Transverse colon (tissue), 4 donors: ENCODE measurements around the gene AXIN1. TPM values are rescaled to one million over a fixed set of nuclear protein-coding genes. Genes with fewer than 3 reads are reported as not detected.
"Not testable (repeated sequence)": the region's sequence is repeated elsewhere in the genome, so short reads cannot be mapped to it uniquely, and the experiment has no call there.

Experiments used
- DNase-seq: peaks from one replicate; pipeline ENCODE4 v3.0.0-alpha.2; 2019
- H3K27ac ChIP-seq, 4 donors: fragments of 200-600 bp; sonication (generic); 2 replicates each; pipeline ENCODE4 v1.5.1; 2016 to 2018; ENCODE audit warnings: inconsistent platforms in 4 of 4
- H3K27me3 ChIP-seq: fragments of 200-600 bp; sonication (generic); 2 replicates; pipeline ENCODE4 v1.5.1; 2017; ENCODE audit warnings: inconsistent platforms
- H3K36me3 ChIP-seq, 4 donors: fragments of 200-600 bp; sonication (generic); 2 replicates each; pipeline ENCODE4 v1.5.1; 2017 to 2019; ENCODE audit warnings: inconsistent platforms in 4 of 4
- H3K4me1 ChIP-seq, 4 donors: fragments of 200-600 bp; sonication (generic); 2 replicates each; pipeline ENCODE4 v1.5.1; 2017 to 2020; ENCODE audit warnings: inconsistent platforms in 4 of 4
- H3K4me3 ChIP-seq, 4 donors: fragments of 200-600 bp; sonication (generic); 1 replicate in 1 of 4; 2 replicates in 3 of 4; pipeline versions ENCODE4 v1.5.1 to v1.6.1; 2017 to 2019; ENCODE audit warnings: inconsistent platforms in 4 of 4
- H3K9me3 ChIP-seq, 2 donors: fragments of 200-600 bp; sonication (generic); 2 replicates each; pipeline ENCODE4 v1.5.1; 2017 to 2019; ENCODE audit warnings: inconsistent platforms in 2 of 2
- CTCF ChIP-seq, 5 experiments: fragments of 200-600 bp in 3 of 5; fragments of 450-650 bp in 2 of 5; sonication (generic) in 3 of 5; IDR thresholded peaks; 1 replicate in 2 of 5; 2 replicates in 3 of 5; pipeline ENCODE4 v1.5.1; 2016 to 2017; ENCODE audit warnings: antibody characterized with exemption in 5 of 5, inconsistent platforms in 3 of 5, mild to moderate bottlenecking in 2 of 5, moderate library complexity in 1 of 5
- EP300 ChIP-seq: sonication (generic); formaldehyde crosslinking; IDR thresholded peaks from one replicate; pipeline ENCODE4 v1.6.1; 2017; ENCODE audit warnings: antibody characterized with exemption, low read depth
- POLR2A ChIP-seq: fragments of 450-650 bp; IDR thresholded peaks from one replicate; pipeline ENCODE4 v1.6.1; 2016; ENCODE audit warnings: antibody characterized with exemption, mild to moderate bottlenecking, moderate library complexity
- POLR2AphosphoS5 ChIP-seq, 3 donors: sonication (generic); formaldehyde crosslinking; IDR thresholded peaks; one replicate each; pipeline ENCODE4 v1.6.1; 2016; ENCODE audit warnings: antibody characterized with exemption in 3 of 3
- WGBS, 2 donors: methylation state at CpG; one replicate each; pipeline ENCODE4 v1.1.5; 2018; ENCODE audit warnings: low coverage in 1 of 2; 5-methylcytosine and 5-hydroxymethylcytosine counted together
- in situ Hi-C, 4 donors: fragments of 200-750 bp; cut with MboI; loops; one replicate each; pipeline versions ENCODE4 v1.15.0 to v1.15.1; 2017; ENCODE audit warnings: low sequenced_read_pairs in 3 of 4, low pct_ligation_motif_present in 1 of 4, low pct_unique_long_range_greater_than_20kb in 1 of 4
- intact Hi-C: fragments of 100-400 bp; cut with DNase I; formaldehyde crosslinking; loops from one replicate; pipeline ENCODE4 v1.15.1; 2023; ENCODE audit warnings: low total_unique reads
- total RNA-seq, 4 donors: library from RNA; depleted of rRNA; stranded (reverse); fragments of >200 nt; gene quantifications; one replicate each; pipeline ENCODE4 v1.1.0, GENCODE V29; 2016

Gene AXIN1
- total RNA-seq, 4 donors from 2014 or later: 41.4 to 73.7 (median 58.7) TPM

- DNase-seq: no peak
- no peaks in the 10 kb centered on the region for H3K9me3 ChIP-seq
- in situ Hi-C loops (no loop called here), intact Hi-C loops (no loop called here)
- H3K27ac ChIP-seq: no peak overlapping the region
- WGBS, 2 donors: 85% methylated on average over 21 of the region's 34 CpGs; no CpG with 5 or more reads in 1 of the 2 donors
- TF ChIP-seq CTCF (IDR thresholded peaks at IDR 0.05) (no peak), EP300 (no peak), POLR2AphosphoS5 (IDR thresholded peaks at IDR 0.05) (no peak), POLR2A (no peak)
- no peak overlapping the region for H3K4me3 ChIP-seq
- H3K36me3 ChIP-seq: no peaks in the 10 kb centered on the region
- peaks cover 15% of the 10 kb centered on the region for H3K27me3 ChIP-seq
- H3K4me1 ChIP-seq: peaks cover 5 to 28% (median 20%) of the 10 kb centered on the region in 4 donors
Measured at GRCh38 chr16:270381-271255, 81.9 kb downstream of the AXIN1 start.

GRCh38 chr16:269061-269796, 83.3 kb downstream of the AXIN1 start:
- DNase-seq: no peak
- H3K27ac ChIP-seq: no peak overlapping the region
- in situ Hi-C loops: no loop called here

GRCh38 chr16:268141-269053, 84.1 kb downstream of the AXIN1 start:
- 49 to 83% methylated on average over 2 to 40 of the region's 40 CpGs for WGBS, 2 donors
- no peak overlapping the region for H3K4me3 ChIP-seq
- peaks cover 0 to 13% (median 6%) of the 10 kb centered on the region in 4 donors for H3K4me1 ChIP-seq
- in situ Hi-C loops: no loop called here
- H3K36me3 ChIP-seq: no peaks in the 10 kb centered on the region
- no peaks in the 10 kb centered on the region for H3K9me3 ChIP-seq
- no peaks in the 10 kb centered on the region for H3K27me3 ChIP-seq
- H3K27ac ChIP-seq: peak overlapping the region in 3 of 4 donors; percentile 50 to 66 (median 59)
- intact Hi-C loops: loop anchor here (1.0 kb wide), 1 partner anchor 20 kb away; no protein-coding TSS in a partner anchor
- TF ChIP-seq EP300 (no peak), CTCF (IDR thresholded peaks at IDR 0.05) (no peak), POLR2AphosphoS5 (IDR thresholded peaks at IDR 0.05) (peak in 1 of 3 donors; percentile 12), POLR2A (peak; percentile 55)
- peak; percentile 77 for DNase-seq

More at GRCh38 chr16:269061-269796, 83.3 kb downstream of the AXIN1 start:
- 83% methylated on average over 19 of the region's 24 CpGs; no CpG with 5 or more reads in 1 of the 2 donors for WGBS, 2 donors
- Histone ChIP-seq H3K36me3 (no peaks in the 10 kb centered on the region), H3K9me3 (no peaks in the 10 kb centered on the region), H3K27me3 (peaks cover 2% of the 10 kb centered on the region), H3K4me3 (no peak overlapping the region), H3K4me1 (peaks cover 0 to 19% (median 11%) of the 10 kb centered on the region in 4 donors)
- TF ChIP-seq POLR2A: no peak
- TF ChIP-seq CTCF (IDR thresholded peaks at IDR 0.05): no peak
- TF ChIP-seq POLR2AphosphoS5 (IDR thresholded peaks at IDR 0.05): no peak
- no peak for TF ChIP-seq EP300
- intact Hi-C loops: no loop called here

GRCh38 chr16:267562-267961, 85.0 kb downstream of the AXIN1 start:
- in situ Hi-C loops, intact Hi-C loops, H3K9me3 ChIP-seq, H3K27me3 ChIP-seq, DNase-seq, H3K27ac ChIP-seq, H3K4me3 ChIP-seq, H3K36me3 ChIP-seq: not testable (repeated sequence)
- WGBS, 2 donors: 78 to 91% methylated on average over 12 to 17 of the region's 17 CpGs
- peaks cover 0 to 11% (median 5%) of the 10 kb centered on the region in 4 donors for H3K4me1 ChIP-seq
